GM18951 (cell line): ENCODE measurements around the gene CYP4F11.
"Not testable (repeated sequence)": the region's sequence is repeated elsewhere in the genome, so short reads cannot be mapped to it uniquely, and the experiment has no call there.

Experiments
- POLR2A ChIP-seq: IDR thresholded peaks from 4 replicates; pipeline ENCODE4 v1.6.1; 2011; ENCODE audit warnings: mild to moderate bottlenecking; ENCODE audit not compliant: insufficient read length, insufficient read depth; ENCODE audit errors: extremely low read depth
- in situ Hi-C: fragments of 300-500 bp; cut with MboI; formaldehyde crosslinking; loops from one replicate; pipeline ENCODE4 v1.12.0; 2022; ENCODE audit warnings: low sequenced_read_pairs, mixed read lengths, inconsistent platforms; ENCODE audit not compliant: unreplicated experiment

CYP4F11 gene

DNA sequence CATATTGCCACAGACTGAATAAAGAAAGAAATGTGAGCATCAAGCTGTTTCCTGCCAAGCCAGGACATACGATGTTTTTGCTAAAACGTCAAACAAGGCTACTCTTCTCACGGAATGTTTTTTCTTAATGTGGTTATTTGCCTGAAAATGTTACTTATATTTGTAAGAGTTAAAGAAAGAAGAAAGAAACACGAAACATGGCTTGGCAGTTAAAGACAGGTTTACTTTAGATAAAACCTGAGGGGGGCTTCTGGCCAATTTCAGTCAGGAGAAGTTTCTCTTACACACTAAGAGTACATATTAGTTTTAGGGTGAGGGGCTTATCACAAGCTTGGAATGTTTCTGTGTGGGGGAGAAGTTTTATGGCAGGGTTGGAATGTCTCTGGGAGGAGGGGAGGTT is 10.1 kb upstream of the CYP4F11 start:
- TF ChIP-seq POLR2A, result no peak
- in situ Hi-C loops, result no loop called here

- TF ChIP-seq POLR2A, result no peak
- in situ Hi-C loops, result no loop called here
Measured at GRCh38 chr19:15937771-15938170, 3.4 kb upstream of the CYP4F11 start.

DNA sequence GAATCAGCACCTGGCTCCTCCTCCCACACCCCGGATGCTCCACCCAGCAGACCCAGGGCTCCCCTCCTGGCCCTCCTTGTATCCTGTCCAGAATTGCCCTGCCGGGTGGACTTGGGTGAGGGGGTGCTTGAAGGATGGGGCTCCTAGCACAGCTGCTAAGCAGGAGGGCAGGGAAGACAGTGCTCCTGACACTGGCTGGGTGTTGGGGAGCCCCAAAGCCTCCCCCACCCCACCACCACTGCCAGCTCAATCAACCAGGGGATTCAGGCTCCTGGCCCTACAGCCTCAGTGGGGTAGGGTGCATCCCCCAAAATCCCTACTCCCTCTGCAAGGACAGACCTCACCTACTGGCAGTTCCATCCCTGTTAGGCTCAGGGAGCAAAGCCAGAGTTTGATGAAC is 2.6 kb upstream of the CYP4F11 start:
- no peak for TF ChIP-seq POLR2A
- in situ Hi-C loops, result no loop called here

GRCh38 chr19:15936173-15936572 is 1.8 kb upstream of the CYP4F11 start:
- TF ChIP-seq POLR2A, result no peak
- in situ Hi-C loops, result no loop called here

DNA sequence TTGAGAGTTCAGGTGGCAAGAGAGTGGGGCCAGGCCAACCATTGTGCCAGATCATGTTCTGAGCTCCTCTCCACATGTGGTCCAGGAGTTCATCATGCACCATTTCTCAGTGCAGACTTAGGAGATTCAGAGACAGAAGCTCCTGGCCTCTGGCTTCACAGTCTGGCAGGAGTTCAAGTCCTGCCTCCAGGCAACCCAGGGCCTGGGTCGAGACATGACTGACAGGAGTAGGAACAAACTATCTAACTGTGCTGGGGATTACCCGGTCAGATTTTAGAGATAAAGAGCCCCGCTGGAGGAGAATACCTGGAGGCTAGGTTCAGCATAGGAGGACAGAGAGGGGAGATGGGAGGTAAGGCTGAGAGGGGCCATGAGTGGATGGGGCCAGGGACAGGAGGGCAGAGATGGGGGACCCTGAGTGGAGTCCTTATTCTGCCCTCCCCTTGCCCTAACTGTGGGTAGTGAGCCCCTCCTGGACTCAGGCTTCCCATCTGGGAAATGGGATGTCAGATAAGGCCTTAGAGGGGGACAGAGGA is 906 bp upstream of the CYP4F11 start:
- no peak for TF ChIP-seq POLR2A
- in situ Hi-C loops, result no loop called here

DNA sequence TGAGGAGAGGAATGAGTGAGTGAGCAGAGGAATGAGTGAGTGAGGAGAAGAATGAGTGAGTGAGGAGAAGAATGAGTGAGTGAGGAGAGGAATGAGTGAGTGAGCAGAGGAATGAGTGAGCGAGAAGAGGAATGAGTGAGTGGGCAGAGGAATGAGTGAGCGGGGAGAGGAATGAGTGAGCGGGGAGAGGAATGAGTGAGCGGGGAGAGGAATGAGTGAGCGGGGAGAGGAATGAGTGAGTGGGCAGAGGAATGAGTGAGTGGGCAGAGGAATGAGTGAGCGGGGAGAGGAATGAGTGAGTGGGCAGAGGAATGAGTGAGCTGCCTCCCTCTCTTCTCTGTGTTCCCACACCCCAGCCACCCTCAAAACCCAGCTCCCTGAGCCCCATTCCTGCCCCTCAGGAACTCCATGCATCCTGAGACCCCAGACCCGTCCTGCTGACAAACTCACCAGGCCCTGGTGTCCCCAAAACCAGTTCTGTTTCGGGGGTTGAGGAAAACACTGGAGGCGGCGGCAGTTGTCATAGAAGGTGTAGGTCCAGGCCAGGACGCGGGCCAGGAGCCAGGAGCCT is 483 bp downstream of the CYP4F11 start:
- in situ Hi-C loops, result not testable (repeated sequence)

DNA sequence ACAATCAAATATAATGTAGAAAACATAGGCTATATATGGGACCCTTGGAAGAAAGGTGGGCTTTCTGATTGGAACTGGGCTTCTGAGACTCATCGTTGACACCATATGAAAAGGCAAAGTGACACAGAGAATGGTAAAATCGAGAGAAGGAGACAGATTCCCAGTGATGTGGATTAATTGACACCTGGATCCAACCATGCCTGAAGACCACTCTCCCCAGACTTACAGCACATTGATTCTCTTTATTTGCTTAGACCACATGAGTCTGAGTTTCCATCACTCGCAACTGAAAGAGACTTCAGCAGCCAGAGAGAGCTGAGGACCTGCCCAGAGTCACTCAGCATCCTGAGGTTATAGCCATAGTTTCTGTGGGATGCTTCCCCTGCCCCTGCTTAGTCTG is 6.0 kb downstream of the CYP4F11 start:
- in situ Hi-C loops, result no loop called here
- TF ChIP-seq POLR2A, result no peak

DNA sequence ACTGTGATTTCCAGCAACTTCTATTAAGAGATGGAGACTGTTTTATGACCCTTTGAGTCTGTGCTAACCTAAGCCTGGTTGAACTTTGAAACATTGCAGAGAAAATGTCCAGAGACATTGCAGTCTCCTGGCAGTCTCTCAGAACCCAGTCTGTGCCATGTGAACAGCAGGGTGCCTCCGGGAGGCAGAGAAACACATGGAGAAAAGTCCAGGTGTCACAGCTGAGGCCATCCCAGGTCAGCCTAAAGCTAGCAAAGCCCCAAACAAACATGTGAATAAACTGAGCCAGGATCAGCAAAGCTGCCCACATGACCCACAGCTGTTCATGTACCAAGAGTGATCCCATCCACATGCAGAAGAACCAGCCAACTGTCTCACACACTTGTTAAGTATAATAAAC is 7.8 kb downstream of the CYP4F11 start:
- TF ChIP-seq POLR2A, result no peak
- in situ Hi-C loops, result no loop called here

GRCh38 chr19:15923702-15924101 is 10.6 kb downstream of the CYP4F11 start:
- in situ Hi-C loops, result no loop called here
- no peak for TF ChIP-seq POLR2A

GRCh38 chr19:15922021-15922420 is 12.3 kb downstream of the CYP4F11 start:
- in situ Hi-C loops, result no loop called here
- no peak for TF ChIP-seq POLR2A

- in situ Hi-C loops, result no loop called here
- TF ChIP-seq POLR2A, result no peak
Measured at GRCh38 chr19:15919243-15919642, 15.1 kb downstream of the CYP4F11 start.

DNA sequence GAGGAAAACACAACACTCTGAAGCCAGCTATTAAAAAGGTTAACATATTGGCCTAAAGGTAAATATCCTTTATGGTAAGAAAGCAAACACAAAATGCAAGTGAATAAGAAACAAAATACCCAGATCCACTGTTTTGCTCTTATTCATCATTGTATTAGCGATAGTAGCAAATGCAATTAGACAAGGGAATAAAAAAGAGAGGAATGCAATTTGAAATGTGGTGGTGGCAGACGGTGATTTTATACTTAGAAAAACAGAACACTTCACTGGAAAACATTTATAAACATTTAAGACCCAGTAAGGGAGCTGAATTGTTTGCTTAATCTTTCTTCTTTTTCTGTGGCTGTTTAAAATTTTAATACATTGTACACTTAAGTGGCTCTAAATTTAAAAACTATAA is 19.2 kb downstream of the CYP4F11 start:
- in situ Hi-C loops, result no loop called here
- no peak for TF ChIP-seq POLR2A

- in situ Hi-C loops, result no loop called here
- no peak for TF ChIP-seq POLR2A
Measured at GRCh38 chr19:15913830-15914229, 20.5 kb downstream of the CYP4F11 start.

GRCh38 chr19:15913384-15913783 is 20.9 kb downstream of the CYP4F11 start:
- TF ChIP-seq POLR2A, result no peak
- in situ Hi-C loops, result no loop called here
